H1 (cell line): Measurements from ENCODE around the gene VASH1. TPM values are rescaled to one million over a fixed set of nuclear protein-coding genes. Genes with fewer than 3 reads are reported as not detected.

Experiments used
- CTCF ChIA-PET: fragments of 300-600 bp; sonication (Branson Sonifier 250); formaldehyde crosslinking; loops from one replicate; lab custom pipeline; 2021; ENCODE audit not compliant: partially characterized antibody; lab: Charles Lee
- POLR2A ChIA-PET: fragments of 300-600 bp; sonication (Branson Sonifier 250); formaldehyde crosslinking; loops from one replicate; lab custom pipeline; 2021; ENCODE audit warnings: inconsistent platforms; ENCODE audit not compliant: partially characterized antibody; lab: Charles Lee
- DNase-seq, 2 experiments: peaks; one replicate each; pipeline versions ENCODE4 v3.0.0 to v3.0.0-alpha.2; 2010 to 2022; ENCODE audit warnings: low spot score in 2 of 2, low read depth in 1 of 2, mixed read lengths in 1 of 2
- FAIRE-seq: peaks from 2 replicates; lab custom pipeline; 2011; peaks lifted over from hg19 to GRCh38; lab: Jason Lieb, UNC
- H2AFZ ChIP-seq: 2 replicates; pipeline ENCODE4 v1.8.1; 2012; ENCODE audit warnings: low read length, inconsistent platforms
- H2AK5ac ChIP-seq: 2 replicates; pipeline ENCODE4 v1.6.1; 2013; ENCODE audit warnings: low read depth, low read length
- H2BK120ac ChIP-seq: replicated peaks from 2 replicates; pipeline ENCODE3; 2013; ENCODE audit warnings: low read depth, low read length, inconsistent platforms
- H2BK12ac ChIP-seq: 2 replicates; pipeline ENCODE4 v1.6.1; 2013; ENCODE audit warnings: low read depth, low read length
- H2BK15ac ChIP-seq: 2 replicates; pipeline ENCODE4 v1.6.1; 2013; ENCODE audit warnings: low read length
- H2BK20ac ChIP-seq: 2 replicates; pipeline ENCODE4 v1.6.1; 2013; ENCODE audit warnings: low read length
- H2BK5ac ChIP-seq: 2 replicates; pipeline ENCODE4 v1.6.1; 2013; ENCODE audit warnings: low read depth, low read length
- H3K14ac ChIP-seq: 2 replicates; pipeline ENCODE4 v1.6.1; 2013; ENCODE audit warnings: inconsistent platforms; ENCODE audit not compliant: insufficient read length
- H3K18ac ChIP-seq: 2 replicates; pipeline ENCODE4 v1.6.1; 2013; ENCODE audit warnings: low read length; ENCODE audit errors: extremely low read depth
- H3K23ac ChIP-seq: 2 replicates; pipeline ENCODE4 v1.6.1; 2013; ENCODE audit warnings: inconsistent platforms; ENCODE audit not compliant: insufficient read length
- H3K23me2 ChIP-seq: 2 replicates; pipeline ENCODE4 v1.6.1; 2013; ENCODE audit warnings: low read depth, low read length
- H3K27ac ChIP-seq: 2 replicates; pipeline ENCODE4 v1.6.1; 2011; ENCODE audit warnings: low read depth, low read length, inconsistent platforms
- H3K27me3 ChIP-seq, 4 experiments: replicated peaks in 1 of 4; 1 replicate in 1 of 4; 2 replicates in 3 of 4; pipeline versions ENCODE4 v1.6.1 to v1.8.1; 2011 to 2013; ENCODE audit warnings: low read length in 3 of 4, mild to moderate bottlenecking in 3 of 4, inconsistent platforms in 2 of 4, mixed read lengths in 2 of 4, moderate library complexity in 1 of 4; ENCODE audit not compliant: control insufficient read depth in 3 of 4, insufficient read depth in 3 of 4; ENCODE audit errors: extremely low read depth in 1 of 4
- H3K36me3 ChIP-seq, 4 experiments: 2 replicates each; pipeline versions ENCODE4 v1.6.1 to v1.8.1; 2011 to 2013; ENCODE audit warnings: mild to moderate bottlenecking in 4 of 4, low read length in 3 of 4, moderate library complexity in 2 of 4, control low read depth in 1 of 4, inconsistent platforms in 1 of 4; ENCODE audit not compliant: insufficient read depth in 4 of 4, control insufficient read depth in 2 of 4
- H3K4ac ChIP-seq: replicated peaks from 2 replicates; pipeline ENCODE3; 2013; ENCODE audit warnings: low read length, low read depth, mixed read lengths, inconsistent platforms; ENCODE audit not compliant: insufficient read length
- H3K4me1 ChIP-seq, 4 experiments: replicated peaks in 1 of 4; 1 replicate in 1 of 4; 2 replicates in 3 of 4; pipeline versions ENCODE4 v1.6.1 to v1.8.1; 2011 to 2013; ENCODE audit warnings: low read length in 3 of 4, inconsistent platforms in 2 of 4, mixed read lengths in 1 of 4; ENCODE audit not compliant: insufficient read depth in 4 of 4, control insufficient read depth in 3 of 4
- H3K4me2 ChIP-seq, 2 experiments: 2 replicates each; pipeline versions ENCODE4 v1.6.1 to v1.8.1; 2011 to 2013; ENCODE audit warnings: low read depth in 2 of 2, low read length in 2 of 2, control low read depth in 1 of 2, inconsistent platforms in 1 of 2, mild to moderate bottlenecking in 1 of 2; ENCODE audit not compliant: insufficient read depth in 1 of 2
- H3K4me3 ChIP-seq, 4 experiments: fragments of 200-600, 300-600 bp in 1 of 4; sonication (generic), shearing (Covaris generic), sonication (Bioruptor Twin) in 1 of 4; 2 replicates each; pipeline versions ENCODE4 v1.5.1 to v1.8.1; 2011 to 2016; ENCODE audit warnings: low read length in 4 of 4, low read depth in 3 of 4, control low read depth in 2 of 4, inconsistent platforms in 2 of 4, mild to moderate bottlenecking in 2 of 4, mixed read lengths in 1 of 4, moderate library complexity in 1 of 4; ENCODE audit not compliant: insufficient read depth in 2 of 4; ENCODE audit errors: extremely low read depth in 1 of 4
- H3K56ac ChIP-seq: replicated peaks from 2 replicates; pipeline ENCODE3; 2013; ENCODE audit warnings: low read depth, mild to moderate bottlenecking, mixed read lengths, low read length, inconsistent platforms; ENCODE audit not compliant: insufficient read length
- H3K79me1 ChIP-seq: 2 replicates; pipeline ENCODE4 v1.6.1; 2013; ENCODE audit warnings: low read depth, low read length, control low read depth
- H3K79me2 ChIP-seq, 2 experiments: 2 replicates each; pipeline versions ENCODE4 v1.6.1 to v1.8.1; 2012 to 2013; ENCODE audit warnings: low read length in 2 of 2, mild to moderate bottlenecking in 2 of 2, inconsistent platforms in 1 of 2; ENCODE audit not compliant: insufficient read depth in 2 of 2, control insufficient read depth in 1 of 2
- H3K9ac ChIP-seq, 4 experiments: replicated peaks in 1 of 4; 1 replicate in 1 of 4; 2 replicates in 3 of 4; pipeline versions ENCODE4 v1.6.1 to v1.8.1; 2011 to 2013; ENCODE audit warnings: low read depth in 3 of 4, low read length in 3 of 4, control low read depth in 2 of 4, mild to moderate bottlenecking in 2 of 4, moderate library complexity in 2 of 4, inconsistent platforms in 1 of 4; ENCODE audit errors: extremely low read depth in 1 of 4
- H3K9me3 ChIP-seq, 2 experiments: 2 replicates each; pipeline versions ENCODE4 v1.6.1 to v1.8.1; 2012 to 2013; ENCODE audit warnings: mild to moderate bottlenecking in 2 of 2, moderate library complexity in 2 of 2, control low read depth in 1 of 2, inconsistent platforms in 1 of 2, low read depth in 1 of 2, low read length in 1 of 2, mixed read lengths in 1 of 2; ENCODE audit not compliant: insufficient read depth in 2 of 2
- H4K20me1 ChIP-seq, 2 experiments: replicated peaks in 1 of 2; 2 replicates each; pipeline versions ENCODE3 to v1.8.1; 2011 to 2013; ENCODE audit warnings: inconsistent platforms in 2 of 2, low read length in 2 of 2, mild to moderate bottlenecking in 1 of 2; ENCODE audit not compliant: insufficient read depth in 2 of 2, control insufficient read depth in 1 of 2
- H4K5ac ChIP-seq: 2 replicates; pipeline ENCODE4 v1.6.1; 2013; ENCODE audit warnings: low read length, low read depth, mixed read lengths, inconsistent platforms; ENCODE audit not compliant: insufficient read length
- H4K8ac ChIP-seq: 2 replicates; pipeline ENCODE4 v1.8.0; 2013; ENCODE audit warnings: mild to moderate bottlenecking, moderate library complexity, low read length, inconsistent platforms; ENCODE audit not compliant: insufficient read depth; ENCODE audit errors: extremely low read depth
- H4K91ac ChIP-seq: replicated peaks from 2 replicates; pipeline ENCODE3; 2013; ENCODE audit warnings: low read length, mixed read lengths, inconsistent platforms; ENCODE audit not compliant: insufficient read length
- ASH2L ChIP-seq: fragments of 200-600, 300-600 bp; sonication (generic); IDR thresholded peaks from one replicate; pipeline ENCODE4 v1.7.1; 2017; ENCODE audit warnings: low read length
- BRCA1 ChIP-seq: IDR thresholded peaks from 2 replicates; pipeline ENCODE4 v1.6.1; 2012; ENCODE audit warnings: low read depth, low read length, improper control_type of control experiment
- CHD2 ChIP-seq: IDR thresholded peaks from 2 replicates; pipeline ENCODE4 v1.6.1; 2012; ENCODE audit warnings: low read length, improper control_type of control experiment
- EGR1 ChIP-seq: IDR thresholded peaks from 2 replicates; pipeline ENCODE4 v1.6.1; 2011; ENCODE audit warnings: low read depth, low read length, borderline replicate concordance
- GABPA ChIP-seq: IDR thresholded peaks from 2 replicates; pipeline ENCODE4 v1.6.1; 2011; ENCODE audit warnings: mild to moderate bottlenecking, low read length, moderate library complexity, borderline replicate concordance; ENCODE audit not compliant: insufficient read depth
- JUN ChIP-seq: IDR thresholded peaks from 2 replicates; pipeline ENCODE4 v1.6.1; 2011; ENCODE audit warnings: low read depth, mild to moderate bottlenecking, improper control_type of control experiment, low read length
- NANOG ChIP-seq: IDR thresholded peaks from 2 replicates; pipeline ENCODE4 v1.6.1; 2011; ENCODE audit warnings: low read length, low read depth, mild to moderate bottlenecking, inconsistent platforms; ENCODE audit not compliant: insufficient read depth, poor library complexity, severe bottlenecking
- RXRA ChIP-seq: IDR thresholded peaks from 2 replicates; pipeline ENCODE4 v1.6.1; 2011; ENCODE audit warnings: low read depth, mild to moderate bottlenecking, low read length, moderate library complexity; ENCODE audit not compliant: insufficient read depth
- SUZ12 ChIP-seq: fragments of 200-600 bp; sonication (generic); IDR thresholded peaks from 2 replicates; pipeline ENCODE4 v1.6.1; 2012; ENCODE audit warnings: mild to moderate bottlenecking, inconsistent platforms, low read length, moderate library complexity, mixed read lengths
- TBP ChIP-seq: IDR thresholded peaks from 2 replicates; pipeline ENCODE4 v1.6.1; 2011; ENCODE audit warnings: low read depth, low read length, improper control_type of control experiment
- TCF12 ChIP-seq: IDR thresholded peaks from 2 replicates; pipeline ENCODE4 v1.6.1; 2011; ENCODE audit warnings: low read depth, mild to moderate bottlenecking, low read length
- WGBS, 2 experiments: shearing (Covaris generic) in 1 of 2; methylation state at CpG; one replicate each; pipeline versions ENCODE4 v1.1.6 to v1.1.7; 2013 to 2015; ENCODE audit warnings: low lambda C conversion rate in 2 of 2, mixed read lengths in 2 of 2, inconsistent platforms in 1 of 2, low coverage in 1 of 2, missing lambda C conversion rate in 1 of 2; ENCODE audit not compliant: insufficient replicate concordance in 2 of 2, insufficient coverage in 1 of 2, insufficient read length in 1 of 2; ENCODE audit errors: extremely low coverage in 1 of 2, missing lambda C conversion rate in 1 of 2; 5-methylcytosine and 5-hydroxymethylcytosine counted together
- polyA plus RNA-seq, 7 experiments: library from polyadenylated mRNA; depleted of rRNA in 3 of 7; stranded (reverse) in 5 of 7; unstranded in 2 of 7; fragments of >200 nt in 5 of 7; fragments of 200-250 nt in 2 of 7; gene quantifications; 1 replicate in 5 of 7; 2 replicates in 1 of 7; 4 replicates in 1 of 7; pipeline versions ENCODE4 v1.2.1 to v1.2.3, GENCODE V29; 2011 to 2013; ENCODE audit warnings: missing spikeins in 2 of 7, mixed read lengths in 2 of 7
- total RNA-seq: library from RNA; stranded (reverse); fragmentation: NEBNext Ultra II Directional; extraction: Animal tissue kit (Norgen Biotek cat#: 25700); gene quantifications from 2 replicates; pipeline ENCODE4 v1.2.1, GENCODE V29; 2021

The VASH1 gene
- total and polyA plus RNA-seq, 2 of the 8 experiments (the other 6 are each of a cell fraction or from before 2014, with no cell fraction given): 3.1 to 6.4 TPM

DNA sequence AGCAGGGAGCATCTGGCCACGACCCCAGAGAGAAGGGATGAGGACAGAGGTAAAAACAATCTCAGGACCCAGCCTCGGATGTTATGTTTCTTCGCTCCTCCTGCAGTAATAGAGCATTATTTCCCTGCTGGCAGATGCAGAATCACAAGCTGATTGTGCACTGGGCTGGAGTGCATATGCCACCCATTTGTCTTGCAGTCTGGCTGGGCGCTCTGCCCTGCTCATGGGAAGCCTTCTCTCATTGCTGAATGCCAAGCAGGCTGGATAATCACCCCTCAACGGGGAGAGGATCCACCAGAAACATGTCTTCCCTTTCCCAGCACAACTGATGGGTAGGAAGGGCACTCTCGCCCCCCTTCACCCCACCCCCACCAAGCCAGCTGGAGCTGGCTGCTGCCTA, 8.5 kb upstream of the VASH1 start:
- Histone ChIP-seq H3K56ac (no peak overlapping the region), H3K27me3 (no peaks in the 10 kb centered on the region; a peak in 1 of 7 replicates), H2BK12ac (no peak overlapping the region), H3K23me2 (no peaks in the 10 kb centered on the region), H4K8ac (no peak overlapping the region), H2BK5ac (no peak overlapping the region), H2AK5ac (no peak overlapping the region), H3K79me1 (no peaks in the 10 kb centered on the region), H2BK20ac (no peak overlapping the region), H3K27ac (no peak overlapping the region), H4K91ac (no peak overlapping the region), H3K9me3 (no peaks in the 10 kb centered on the region), H4K5ac (no peak overlapping the region), H2BK15ac (no peak overlapping the region), H3K4me1 (no peaks in the 10 kb centered on the region), H2BK120ac (no peak overlapping the region), H3K4ac (no peak overlapping the region), H4K20me1 (no peaks in the 10 kb centered on the region), H3K18ac (no peak overlapping the region), H3K14ac (no peak overlapping the region), H3K23ac (no peak overlapping the region), H3K36me3 (no peaks in the 10 kb centered on the region), H3K9ac (no peak overlapping the region), H3K79me2 (no peaks in the 10 kb centered on the region), H2AFZ (no peak overlapping the region), H3K4me2 (no peak overlapping the region), H3K4me3 (no peak overlapping the region)
- 65% methylated on average over 6 of the region's 6 CpGs; no CpG with 5 or more reads in 1 of the 2 experiments for WGBS, 2 experiments
- ChIA-PET POLR2A (interaction anchor here (0.8 kb wide), 1 partner anchor 9 kb away, joined by 3 read pairs; the partner anchor contains the start of gene VASH1), CTCF (interaction anchor here (1.3 to 10.1 kb wide), 2 partner anchors 23 to 30 kb away, joined by 4 to 70 read pairs; no protein-coding TSS in a partner anchor)
- FAIRE-seq (no peak), DNase-seq (no peak)
- TF ChIP-seq RXRA (no peak), ASH2L (no peak), EGR1 (no peak), TCF12 (no peak), JUN (no peak), TBP (no peak), BRCA1 (no peak), NANOG (no peak), SUZ12 (no peak), CHD2 (no peak), GABPA (no peak)
